AG09309 (cell line): ENCODE results near the gene MAP3K7CL.

ENCODE experiments used
- DNase-seq: peaks from one replicate; pipeline ENCODE4 v3.0.0-alpha.2; 2010; ENCODE audit warnings: low read depth
- H3K4me3 ChIP-seq: 2 replicates; pipeline ENCODE4 v1.5.1; 2011; ENCODE audit warnings: mild to moderate bottlenecking, low read depth, low read length, moderate library complexity; ENCODE audit not compliant: control insufficient read depth
- TF ChIP-seq, protein P1 (sequence below): IDR thresholded peaks from 2 replicates; pipeline ENCODE4 v1.5.1; 2011; ENCODE audit warnings: mild to moderate bottlenecking, low read depth, low read length, inconsistent platforms; ENCODE audit not compliant: insufficient read depth, control insufficient read depth; ENCODE audit errors: missing control alignments

Gene MAP3K7CL

DNA sequence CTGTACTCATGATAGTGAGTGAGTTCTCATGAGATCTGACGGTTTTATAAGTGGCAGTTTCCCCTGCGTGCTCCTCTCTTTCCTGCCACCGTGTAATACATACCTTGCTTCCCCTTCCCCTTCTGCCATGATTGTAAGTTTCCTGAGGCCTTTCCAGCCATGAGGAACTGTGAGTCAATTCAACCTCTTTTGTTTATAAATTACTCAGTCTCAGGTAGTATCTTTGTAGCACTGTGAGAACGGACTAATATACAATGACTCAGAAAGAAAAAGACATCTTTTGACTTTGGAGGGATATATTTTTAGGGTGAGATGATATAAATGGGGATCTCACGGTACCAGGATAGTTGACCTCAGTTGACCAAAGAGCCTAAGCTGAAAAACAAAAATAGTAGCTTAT is 93.6 kb downstream of the MAP3K7CL start:
- TF ChIP-seq, protein P1, sequence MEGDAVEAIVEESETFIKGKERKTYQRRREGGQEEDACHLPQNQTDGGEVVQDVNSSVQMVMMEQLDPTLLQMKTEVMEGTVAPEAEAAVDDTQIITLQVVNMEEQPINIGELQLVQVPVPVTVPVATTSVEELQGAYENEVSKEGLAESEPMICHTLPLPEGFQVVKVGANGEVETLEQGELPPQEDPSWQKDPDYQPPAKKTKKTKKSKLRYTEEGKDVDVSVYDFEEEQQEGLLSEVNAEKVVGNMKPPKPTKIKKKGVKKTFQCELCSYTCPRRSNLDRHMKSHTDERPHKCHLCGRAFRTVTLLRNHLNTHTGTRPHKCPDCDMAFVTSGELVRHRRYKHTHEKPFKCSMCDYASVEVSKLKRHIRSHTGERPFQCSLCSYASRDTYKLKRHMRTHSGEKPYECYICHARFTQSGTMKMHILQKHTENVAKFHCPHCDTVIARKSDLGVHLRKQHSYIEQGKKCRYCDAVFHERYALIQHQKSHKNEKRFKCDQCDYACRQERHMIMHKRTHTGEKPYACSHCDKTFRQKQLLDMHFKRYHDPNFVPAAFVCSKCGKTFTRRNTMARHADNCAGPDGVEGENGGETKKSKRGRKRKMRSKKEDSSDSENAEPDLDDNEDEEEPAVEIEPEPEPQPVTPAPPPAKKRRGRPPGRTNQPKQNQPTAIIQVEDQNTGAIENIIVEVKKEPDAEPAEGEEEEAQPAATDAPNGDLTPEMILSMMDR, result no peak
- DNase-seq, result no peak
- H3K4me3 ChIP-seq, result no peak overlapping the region
